Medulla oblongata (tissue), 1 donor: ENCODE measurements around the gene PCAT7.
"Not testable (repeated sequence)": the region's sequence is repeated elsewhere in the genome, so short reads cannot be mapped to it uniquely, and the experiment has no call there.

ENCODE experiments used
- DNase-seq: peaks from one replicate; pipeline ENCODE4 v3.0.0-alpha.2; 2015; ENCODE audit errors: extremely low spot score

PCAT7 gene

GRCh38 chr9:94563548-94563947, 8.7 kb downstream of the PCAT7 start:
- DNase-seq = no peak

GRCh38 chr9:94564279-94564678, 9.4 kb downstream of the PCAT7 start:
- not testable (repeated sequence) for DNase-seq

- DNase-seq = no peak
Measured at GRCh38 chr9:94566550-94566949, 11.7 kb downstream of the PCAT7 start.

- DNase-seq = no peak
Measured at GRCh38 chr9:94567271-94567670, 12.4 kb downstream of the PCAT7 start.

- no peak for DNase-seq
Measured at GRCh38 chr9:94568250-94568889, 13.5 kb downstream of the PCAT7 start.

- no peak for DNase-seq
Measured at GRCh38 chr9:94568972-94569712, 14.3 kb downstream of the PCAT7 start.

GRCh38 chr9:94576131-94576530, 21.2 kb downstream of the PCAT7 start:
- DNase-seq = no peak

GRCh38 chr9:94577036-94577435, 22.2 kb downstream of the PCAT7 start:
- DNase-seq = no peak

- no peak for DNase-seq
Measured at GRCh38 chr9:94577571-94577970, 22.7 kb downstream of the PCAT7 start.

GRCh38 chr9:94581728-94582127, 26.8 kb downstream of the PCAT7 start:
- DNase-seq = no peak

- no peak for DNase-seq
Measured at GRCh38 chr9:94584555-94584954, 29.7 kb downstream of the PCAT7 start.

GRCh38 chr9:94586316-94586715, 31.4 kb downstream of the PCAT7 start:
- no peak for DNase-seq

- no peak for DNase-seq
Measured at GRCh38 chr9:94586814-94587213, 31.9 kb downstream of the PCAT7 start.

- no peak for DNase-seq
Measured at GRCh38 chr9:94588681-94589080, 33.8 kb downstream of the PCAT7 start.

GRCh38 chr9:94591046-94591545, 36.2 kb downstream of the PCAT7 start:
- not testable (repeated sequence) for DNase-seq

GRCh38 chr9:94591876-94592275, 37.0 kb downstream of the PCAT7 start:
- DNase-seq = no peak

GRCh38 chr9:94592683-94593082, 37.8 kb downstream of the PCAT7 start:
- DNase-seq = not testable (repeated sequence)

GRCh38 chr9:94593459-94594345, 38.8 kb downstream of the PCAT7 start, which contains the start of gene FBP2:
FBP2 (minus strand) TSS chr9:94593824; CDS start chr9:94593726, 98 bp downstream.
- DNase-seq = no peak

GRCh38 chr9:94599102-94599501, 44.2 kb downstream of the PCAT7 start:
- no peak for DNase-seq

GRCh38 chr9:94600258-94600657, 45.4 kb downstream of the PCAT7 start:
- no peak for DNase-seq

- no peak for DNase-seq
Measured at GRCh38 chr9:94600715-94601114, 45.8 kb downstream of the PCAT7 start.

- DNase-seq = no peak
Measured at GRCh38 chr9:94602666-94603065, 47.8 kb downstream of the PCAT7 start.
